ENCODE measurements around the gene NR5A2. TPM values are rescaled to one million over a fixed set of nuclear protein-coding genes. Genes with fewer than 3 reads are reported as not detected.

The NR5A2 gene
- total RNA-seq, 1 donor from 2014 or later: 0.98 TPM

GRCh38 chr1:200226268-200226968 lies 198.9 kb downstream of the NR5A2 start:
- no peaks in the 10 kb centered on the region for H3K27me3 ChIP-seq
- H3K9me3 ChIP-seq: no peaks in the 10 kb centered on the region
- no peaks in the 10 kb centered on the region for H3K4me1 ChIP-seq
- H3K4me3 ChIP-seq: no peak overlapping the region
- intact Hi-C loops (cut with DNase I): no loop called here
- no peak overlapping the region for H3K27ac ChIP-seq
- TF ChIP-seq POLR2AphosphoS5 (IDR thresholded peaks at IDR 0.05; ENCODE audit: insufficient read depth in 1 of 2, low read depth in 1 of 2) (no peak), CTCF (IDR thresholded peaks at IDR 0.05) (no peak), POLR2A (IDR thresholded peaks at IDR 0.05) (no peak)
- H3K36me3 ChIP-seq: no peaks in the 10 kb centered on the region
- no peak for DNase-seq (ENCODE audit: extremely low spot score in 2 of 2)

- Histone ChIP-seq H3K27ac (no peak overlapping the region), H3K9me3 (no peaks in the 10 kb centered on the region), H3K36me3 (no peaks in the 10 kb centered on the region), H3K4me3 (no peak overlapping the region), H3K4me1 (no peaks in the 10 kb centered on the region), H3K27me3 (no peaks in the 10 kb centered on the region)
- DNase-seq (ENCODE audit: extremely low spot score in 2 of 2): no peak
- intact Hi-C loops (cut with DNase I): no loop called here
- TF ChIP-seq POLR2A (IDR thresholded peaks at IDR 0.05) (no peak), CTCF (IDR thresholded peaks at IDR 0.05) (no peak), POLR2AphosphoS5 (IDR thresholded peaks at IDR 0.05; ENCODE audit: insufficient read depth in 1 of 2, low read depth in 1 of 2) (no peak)
Measured at GRCh38 chr1:200226969-200227303, 199.4 kb downstream of the NR5A2 start.

Small RNA genes within 50 kb of the gene (small RNA-seq; reads per million reads assigned to genes)
- gene RNU6-570P (not detected), gene RNU6-609P (not detected), gene RNU6-716P (not detected)

Measured in vagina (tissue), 2 donors.